A549 (cell line): ENCODE data around the gene VSX1. TPM values are rescaled to one million over a fixed set of nuclear protein-coding genes. Genes with fewer than 3 reads are reported as not detected.

Source experiments
- ATAC-seq, 2 experiments: fragments of 200-7000 bp in 1 of 2; fragments of >200 bp in 1 of 2; cut with Nextera tagmentation in 1 of 2; cut with Tn5 transposase in 1 of 2; 3 replicates each; pipeline versions ENCODE4 v1.8.0 to v1.9.1; 2018 to 2020; ENCODE audit warnings: mild to moderate bottlenecking in 1 of 2, moderate library complexity in 1 of 2
- CTCF ChIA-PET: fragments of 300-600 bp; sonication (Branson Sonifier 250); formaldehyde crosslinking; extraction: SDS; loops from one replicate; lab custom pipeline; 2021; ENCODE audit warnings: antibody characterized with exemption, inconsistent platforms; lab: Yijun Ruan, JAX
- POLR2A ChIA-PET: fragments of 350-600 bp; formaldehyde crosslinking; extraction: SDS; loops from one replicate; lab custom pipeline; 2021; ENCODE audit warnings: antibody characterized with exemption, inconsistent platforms; lab: Yijun Ruan, JAX
- DNase-seq, 2 experiments: peaks; one replicate each; pipeline versions ENCODE4 v3.0.0 to v3.0.0-alpha.2; 2011 to 2016; ENCODE audit warnings: low read depth in 1 of 2, low spot score in 1 of 2
- FAIRE-seq: peaks from 2 replicates; lab custom pipeline; 2011; peaks lifted over from hg19 to GRCh38; lab: Jason Lieb, UNC
- H3K27ac ChIP-seq, 2 experiments: fragments of >200 bp; sonication (Bioruptor Twin); formaldehyde crosslinking; 3 replicates each; pipeline ENCODE4 v1.5.1; 2016 to 2017
- H3K4me1 ChIP-seq: fragments of >200 bp; sonication (Bioruptor Twin); formaldehyde crosslinking; 3 replicates; pipeline ENCODE4 v1.6.1; 2016
- H3K4me2 ChIP-seq: fragments of >200 bp; sonication (Bioruptor Twin); formaldehyde crosslinking; 3 replicates; pipeline ENCODE4 v1.6.1; 2016
- H3K4me3 ChIP-seq: fragments of >200 bp; sonication (Bioruptor Twin); formaldehyde crosslinking; 3 replicates; pipeline ENCODE4 v1.5.1; 2016
- H3K9me3 ChIP-seq: fragments of >200 bp; sonication (Bioruptor Twin); formaldehyde crosslinking; 3 replicates; pipeline ENCODE4 v1.6.1; 2016
- CBX2 ChIP-seq: fragments of 200-600 bp; sonication (generic); IDR thresholded peaks from 2 replicates; pipeline ENCODE4 v1.6.1; 2016; ENCODE audit warnings: low read depth, mild to moderate bottlenecking, borderline replicate concordance
- CEBPB ChIP-seq, 2 experiments: fragments of >200 bp in 1 of 2; sonication (Bioruptor Twin) in 1 of 2; formaldehyde crosslinking in 1 of 2; IDR thresholded peaks; 2 replicates each; pipeline ENCODE4 v1.6.1; 2012 to 2016
- CHD2 ChIP-seq: fragments of 150-350 bp; IDR thresholded peaks from 2 replicates; pipeline ENCODE4 v1.6.1; 2014; ENCODE audit warnings: low read length; ENCODE audit not compliant: partially characterized antibody
- CHD4 ChIP-seq: fragments of 200-600 bp; sonication (generic); IDR thresholded peaks from 2 replicates; pipeline ENCODE4 v1.6.1; 2016; ENCODE audit warnings: antibody characterized with exemption, mild to moderate bottlenecking, borderline replicate concordance
- CTCF ChIP-seq: fragments of >200 bp; sonication (Bioruptor Twin); formaldehyde crosslinking; IDR thresholded peaks from 3 replicates; pipeline ENCODE4 v1.5.1; 2016
- E2F6 ChIP-seq: IDR thresholded peaks from 2 replicates; pipeline ENCODE4 v1.6.1; 2012; ENCODE audit warnings: low read depth, borderline replicate concordance
- EP300 ChIP-seq, 2 experiments: fragments of >200 bp; sonication (Bioruptor Twin); formaldehyde crosslinking; IDR thresholded peaks; 2 replicates in 1 of 2; 3 replicates in 1 of 2; pipeline ENCODE4 v1.6.1; 2016 to 2017
- ESRRA ChIP-seq: fragments of 150-350 bp; IDR thresholded peaks from 2 replicates; pipeline ENCODE4 v1.6.1; 2014; ENCODE audit warnings: mild to moderate bottlenecking, low read length, borderline replicate concordance
- FOSB ChIP-seq: fragments of 250-450 bp; sonication (Bioruptor Pico); IDR thresholded peaks from 2 replicates; pipeline ENCODE4 v1.5.0; 2020; ENCODE audit warnings: mild to moderate bottlenecking, moderate library complexity
- FOSL2 ChIP-seq, 2 experiments: fragments of 450-650 bp in 1 of 2; fragments of >200 bp in 1 of 2; sonication (Bioruptor Twin) in 1 of 2; formaldehyde crosslinking; IDR thresholded peaks; 2 replicates each; pipeline versions ENCODE4 v1.5.0 to v1.6.1; 2016 to 2020; ENCODE audit warnings: mild to moderate bottlenecking in 1 of 2, moderate library complexity in 1 of 2
- FOXS1 ChIP-seq: fragments of 250-450 bp; sonication (Bioruptor Pico); IDR thresholded peaks from 2 replicates; pipeline ENCODE4 v1.5.0; 2020; ENCODE audit warnings: mild to moderate bottlenecking, moderate library complexity
- HDAC2 ChIP-seq: fragments of 200-600 bp; sonication (generic); IDR thresholded peaks from 2 replicates; pipeline ENCODE4 v1.6.1; 2016
- HOXB13 ChIP-seq: fragments of 250-450 bp; sonication (Bioruptor Pico); IDR thresholded peaks from 2 replicates; pipeline ENCODE4 v1.5.0; 2020; ENCODE audit warnings: low read depth, mild to moderate bottlenecking, moderate library complexity
- HOXB5 ChIP-seq: fragments of 250-450 bp; sonication (Bioruptor Pico); IDR thresholded peaks from 2 replicates; pipeline ENCODE4 v1.5.0; 2020; ENCODE audit warnings: mild to moderate bottlenecking, moderate library complexity
- JUN ChIP-seq, 2 experiments: fragments of >200 bp; sonication (Bioruptor Twin); formaldehyde crosslinking; IDR thresholded peaks; 2 replicates in 1 of 2; 3 replicates in 1 of 2; pipeline ENCODE4 v1.6.1; 2016 to 2017
- KDM1A ChIP-seq: fragments of 200-600 bp; sonication (generic); IDR thresholded peaks from 2 replicates; pipeline ENCODE4 v1.6.1; 2016; ENCODE audit warnings: low read depth, mild to moderate bottlenecking
- KDM5A ChIP-seq: fragments of 200-600 bp; sonication (generic); IDR thresholded peaks from 2 replicates; pipeline ENCODE4 v1.6.1; 2016; ENCODE audit warnings: antibody characterized with exemption, mild to moderate bottlenecking
- MAX ChIP-seq: IDR thresholded peaks from 2 replicates; pipeline ENCODE4 v1.6.1; 2012
- MYC ChIP-seq: IDR thresholded peaks from 2 replicates; pipeline ENCODE4 v1.6.1; 2012; ENCODE audit warnings: mild to moderate bottlenecking, inconsistent platforms, low read length, improper control_type of control experiment, borderline replicate concordance
- NPAS2 ChIP-seq: fragments of 250-450 bp; sonication (Bioruptor Pico); IDR thresholded peaks from 2 replicates; pipeline ENCODE4 v1.8.0; 2022; ENCODE audit warnings: mild to moderate bottlenecking, moderate library complexity, borderline replicate concordance
- POLR2A ChIP-seq: IDR thresholded peaks from 2 replicates; pipeline ENCODE4 v1.6.1; 2012; ENCODE audit warnings: mild to moderate bottlenecking, low read length
- RAD21 ChIP-seq, 2 experiments: fragments of >200 bp in 1 of 2; sonication (Bioruptor Twin) in 1 of 2; formaldehyde crosslinking in 1 of 2; IDR thresholded peaks in 1 of 2; conservative IDR thresholded peaks in 1 of 2; 2 replicates in 1 of 2; 3 replicates in 1 of 2; pipeline ENCODE4 v1.6.1; 2012 to 2018; ENCODE audit warnings: inconsistent platforms in 1 of 2
- RFX5 ChIP-seq: fragments of 450-650 bp; IDR thresholded peaks from 2 replicates; pipeline ENCODE4 v1.7.1; 2014; ENCODE audit warnings: antibody characterized with exemption, mild to moderate bottlenecking, moderate library complexity
- TP53 ChIP-seq: fragments of 250-450 bp; sonication (Bioruptor Pico); IDR thresholded peaks from 2 replicates; pipeline ENCODE4 v1.5.0; 2021; ENCODE audit warnings: mild to moderate bottlenecking, moderate library complexity
- ZFP36 ChIP-seq: fragments of 450-650 bp; IDR thresholded peaks from 2 replicates; pipeline ENCODE4 v1.6.1; 2014; ENCODE audit warnings: borderline replicate concordance; ENCODE audit not compliant: partially characterized antibody
- ZSCAN20 ChIP-seq: fragments of 250-450 bp; sonication (Bioruptor Pico); IDR thresholded peaks from 2 replicates; pipeline ENCODE4 v1.8.0; 2022; ENCODE audit warnings: mild to moderate bottlenecking, moderate library complexity
- WGBS: methylation state at CpG from one replicate; pipeline ENCODE4 v1.1.6; 2017; ENCODE audit errors: missing lambda C conversion rate; 5-methylcytosine and 5-hydroxymethylcytosine counted together
- polyA plus RNA-seq, 4 experiments: library from polyadenylated mRNA; depleted of rRNA in 3 of 4; stranded (reverse); fragments of >200 nt; fragmentation: RNase III in 1 of 4; extraction: RNeasy Plus Mini Kit Qiagen cat#74134 plus additional on column Dnase treatment in 1 of 4; gene quantifications; 2 replicates in 3 of 4; 3 replicates in 1 of 4; pipeline ENCODE4 v1.2.3, GENCODE V29; 2011 to 2017
- TF ChIP-seq, protein P1 (sequence below): IDR thresholded peaks from 2 replicates; pipeline ENCODE4 v1.6.1; 2012

VSX1 gene
- polyA plus RNA-seq, 2 of the 4 experiments (the other 2 are of a cell fraction): 0.77 to 2.9 TPM

DNA sequence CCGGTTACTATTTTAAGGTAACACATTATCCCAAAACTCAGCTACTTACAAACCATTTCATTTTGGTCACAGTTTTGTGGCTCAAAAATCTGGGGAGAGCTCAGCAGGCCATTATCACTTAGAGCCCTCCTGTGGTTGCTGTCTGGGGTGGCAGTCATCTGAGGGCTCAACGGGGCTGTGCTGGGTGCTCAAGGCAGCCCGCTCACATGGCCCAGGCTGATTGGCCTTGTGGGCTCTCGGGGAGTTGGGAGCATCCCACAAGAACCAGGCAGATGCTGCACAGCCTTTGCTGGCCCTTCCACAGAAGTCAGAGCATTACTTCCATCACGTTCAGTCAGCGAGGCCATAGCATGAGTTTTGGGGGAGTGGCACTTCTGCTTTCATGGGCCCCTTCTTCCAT, 6.3 kb upstream of the VSX1 start:
- POLR2A ChIA-PET: no interaction called here
- WGBS: 61% methylated on average over 6 of the region's 6 CpGs
- H3K9me3 ChIP-seq: 0 out of 3 replicates have a peak, but pooled peaks cover 2% of the 10 kb centered on the region
- no peak overlapping the region for H3K27ac ChIP-seq
- no peak overlapping the region for H3K4me2 ChIP-seq
- no peak for DNase-seq
- TF ChIP-seq CTCF (no peak), ESRRA (no peak), NPAS2 (no peak), RFX5 (no peak), HOXB5 (no peak), E2F6 (no peak), HOXB13 (CRISPR knock-in tag) (no peak), JUN (IDR thresholded peaks at IDR 0.05) (no peak), CBX2 (no peak), KDM5A (no peak), KDM1A (no peak), FOSB (no peak), FOXS1 (CRISPR knock-in tag) (no peak), RAD21 (conservative IDR thresholded peaks at IDR 0.05 in 1 of 2, IDR thresholded peaks at IDR 0.05 in 1 of 2) (no peak), ZSCAN20 (no peak)
- FAIRE-seq: no peak
- no peak overlapping the region for H3K4me3 ChIP-seq
- CTCF ChIA-PET: no interaction called here
- no peak for ATAC-seq
- peaks cover 14% of the 10 kb centered on the region for H3K4me1 ChIP-seq

GRCh38 chr20:25087186-25087929, 5.4 kb upstream of the VSX1 start:
- ATAC-seq: no peak
- H3K4me3 ChIP-seq: no peak overlapping the region
- 0 out of 3 replicates have a peak, but pooled peaks cover 2% of the 10 kb centered on the region for H3K9me3 ChIP-seq
- 76% methylated on average over 4 of the region's 4 CpGs for WGBS
- no peak overlapping the region for H3K4me2 ChIP-seq
- TF ChIP-seq MAX: no peak
- TF ChIP-seq FOSB: no peak
- TF ChIP-seq CEBPB (IDR thresholded peaks at IDR 0.05): no peak
- no peak for TF ChIP-seq MYC
- no peak for TF ChIP-seq HDAC2
- no peak for TF ChIP-seq FOSL2 (IDR thresholded peaks at IDR 0.05)
- no peak for TF ChIP-seq FOSL2 (CRISPR knock-in tag; IDR thresholded peaks at IDR 0.05)
- TF ChIP-seq CHD2: no peak
- TF ChIP-seq TP53 (CRISPR knock-in tag): no peak
- TF ChIP-seq CHD4: no peak
- no peak for TF ChIP-seq CTCF
- no peak for TF ChIP-seq ZFP36
- TF ChIP-seq, protein P1, sequence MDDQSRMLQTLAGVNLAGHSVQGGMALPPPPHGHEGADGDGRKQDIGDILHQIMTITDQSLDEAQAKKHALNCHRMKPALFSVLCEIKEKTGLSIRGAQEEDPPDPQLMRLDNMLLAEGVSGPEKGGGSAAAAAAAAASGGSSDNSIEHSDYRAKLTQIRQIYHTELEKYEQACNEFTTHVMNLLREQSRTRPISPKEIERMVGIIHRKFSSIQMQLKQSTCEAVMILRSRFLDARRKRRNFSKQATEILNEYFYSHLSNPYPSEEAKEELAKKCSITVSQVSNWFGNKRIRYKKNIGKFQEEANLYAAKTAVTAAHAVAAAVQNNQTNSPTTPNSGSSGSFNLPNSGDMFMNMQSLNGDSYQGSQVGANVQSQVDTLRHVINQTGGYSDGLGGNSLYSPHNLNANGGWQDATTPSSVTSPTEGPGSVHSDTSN: no peak
- no peak for TF ChIP-seq EP300 (IDR thresholded peaks at IDR 0.05)
- TF ChIP-seq POLR2A: no peak
- H3K27ac ChIP-seq: no peak overlapping the region
- no peak for FAIRE-seq
- H3K4me1 ChIP-seq: peaks cover 14% of the 10 kb centered on the region
- ChIA-PET CTCF (no interaction called here), POLR2A (no interaction called here)
- no peak for DNase-seq
